ENCODE data around the gene PRR9.
"Not testable (repeated sequence)": the region's sequence is repeated elsewhere in the genome, so short reads cannot be mapped to it uniquely, and the experiment has no call there.

PRR9 gene

DNA sequence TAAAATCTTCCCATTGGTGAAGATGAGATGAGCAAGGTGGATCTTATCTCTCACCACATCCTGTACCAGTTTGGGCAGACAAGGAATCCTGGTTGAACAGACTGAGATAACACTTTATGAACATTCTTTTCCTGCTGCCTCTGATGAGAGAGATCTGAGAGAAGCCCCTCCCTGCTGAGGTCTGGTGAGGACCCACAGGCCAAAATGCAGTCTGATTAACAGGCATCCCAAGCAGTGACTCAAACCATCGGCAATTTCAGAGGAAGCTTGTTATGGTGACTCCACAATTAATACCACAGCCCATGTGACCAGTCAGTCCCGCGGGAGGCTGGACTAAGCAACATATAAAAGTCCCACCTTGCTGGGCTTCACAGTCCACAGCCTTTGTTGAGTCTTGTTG lies at the start of gene PRR9:
PRR9 (plus strand) TSS at position 373 of the 400 bp plus-strand sequence. CDS start 561 bp downstream, outside the sequence.
- no peak for DNase-seq (ENCODE audit: low read depth in 3 of 3, low spot score in 1 of 3)

DNA sequence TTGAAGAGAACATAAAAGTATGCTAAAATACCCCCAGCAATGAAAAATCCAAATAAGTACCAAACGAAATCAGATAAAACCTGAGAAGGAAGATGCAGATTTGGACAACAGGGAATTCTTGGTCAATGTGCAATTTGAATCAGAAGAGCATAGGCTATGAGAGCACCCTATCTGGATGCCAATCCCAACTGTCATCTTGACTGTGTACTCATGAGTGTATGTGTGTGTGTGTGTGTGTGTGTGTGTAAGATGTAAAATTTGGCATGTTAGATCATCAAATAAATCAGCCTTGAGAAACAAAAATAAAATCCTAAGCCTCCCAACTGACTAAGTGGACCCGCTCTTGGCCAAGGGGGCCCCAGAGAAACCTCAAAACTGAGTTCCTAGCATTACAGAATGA lies 48.7 kb upstream of the PRR9 start:
- no peak for DNase-seq (ENCODE audit: low read depth in 3 of 3, low spot score in 1 of 3)

- DNase-seq (ENCODE audit: low read depth in 3 of 3, low spot score in 1 of 3) = no peak
Observed at GRCh38 chr1:153174624-153175023, 42.8 kb upstream of the PRR9 start.

DNA sequence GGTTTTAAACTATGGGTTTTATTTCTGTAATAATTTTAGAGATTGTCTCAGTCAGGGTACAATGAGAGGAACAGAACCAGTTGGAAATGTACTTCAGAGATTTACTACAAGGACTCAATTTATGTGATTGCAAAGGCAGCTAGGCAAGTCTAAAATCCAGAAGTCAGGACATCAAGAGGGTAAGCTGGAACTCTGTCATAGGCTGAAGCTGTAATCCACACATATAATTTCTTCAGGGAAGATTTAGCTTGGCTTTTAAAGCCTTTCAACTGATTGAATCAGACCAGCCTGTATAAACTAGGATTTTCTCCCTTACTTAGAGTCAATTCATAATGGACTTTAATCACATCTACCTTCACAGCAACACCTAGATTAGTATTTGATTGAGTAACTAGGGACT lies 38.5 kb upstream of the PRR9 start:
- no peak for DNase-seq (ENCODE audit: low read depth in 3 of 3, low spot score in 1 of 3)

DNA sequence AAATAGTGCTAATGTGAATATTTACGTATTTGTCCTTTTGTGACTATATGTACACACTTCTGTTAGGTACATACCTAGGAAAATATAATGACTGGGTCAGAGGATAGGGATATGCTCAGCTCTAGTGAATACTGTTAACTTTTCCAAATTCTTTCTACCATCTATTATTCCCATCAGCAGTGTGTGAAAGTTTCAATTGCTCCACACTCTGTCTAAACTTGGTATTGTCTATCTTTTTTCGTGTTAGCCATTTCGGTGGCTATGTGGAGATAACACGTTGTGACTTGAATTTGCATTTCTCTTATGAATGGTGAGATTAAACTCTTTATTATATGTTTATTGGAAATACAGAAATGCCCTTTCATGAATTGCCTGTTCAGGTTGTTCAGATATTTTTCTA lies 36.8 kb upstream of the PRR9 start:
- no peak for DNase-seq (ENCODE audit: low read depth in 3 of 3, low spot score in 1 of 3)

DNA sequence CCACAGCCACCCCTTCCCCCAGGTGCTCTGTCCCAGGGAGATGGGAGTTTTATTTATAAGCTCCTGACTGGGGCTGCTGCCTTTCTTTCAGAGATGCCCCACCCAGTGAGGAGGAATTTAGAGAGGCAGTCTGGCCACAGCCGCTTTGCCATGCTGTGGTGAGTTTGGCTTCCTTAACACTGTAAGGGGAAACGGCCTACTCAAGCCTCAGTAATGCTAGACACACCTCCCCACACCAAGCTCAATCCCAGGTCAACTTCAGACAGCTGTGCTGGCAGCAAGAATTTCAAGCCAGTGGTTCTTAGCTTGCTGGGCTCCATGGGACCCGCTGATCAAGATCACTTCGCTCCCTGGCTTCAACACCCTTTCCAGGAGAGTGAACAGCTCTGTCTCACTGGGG lies 29.1 kb upstream of the PRR9 start:
- DNase-seq (ENCODE audit: low read depth in 3 of 3, low spot score in 1 of 3) = not testable (repeated sequence)

- DNase-seq (ENCODE audit: low read depth in 3 of 3, low spot score in 1 of 3) = no peak
Observed at GRCh38 chr1:153190373-153190772, 27.0 kb upstream of the PRR9 start.

GRCh38 chr1:153192697-153193096 lies 24.7 kb upstream of the PRR9 start:
- DNase-seq (ENCODE audit: low read depth in 3 of 3, low spot score in 1 of 3) = no peak

- no peak for DNase-seq (ENCODE audit: low read depth in 3 of 3, low spot score in 1 of 3)
Observed at GRCh38 chr1:153194331-153195050, 22.9 kb upstream of the PRR9 start.

GRCh38 chr1:153195216-153195615 lies 22.2 kb upstream of the PRR9 start:
- DNase-seq (ENCODE audit: low read depth in 3 of 3, low spot score in 1 of 3) = no peak

DNA sequence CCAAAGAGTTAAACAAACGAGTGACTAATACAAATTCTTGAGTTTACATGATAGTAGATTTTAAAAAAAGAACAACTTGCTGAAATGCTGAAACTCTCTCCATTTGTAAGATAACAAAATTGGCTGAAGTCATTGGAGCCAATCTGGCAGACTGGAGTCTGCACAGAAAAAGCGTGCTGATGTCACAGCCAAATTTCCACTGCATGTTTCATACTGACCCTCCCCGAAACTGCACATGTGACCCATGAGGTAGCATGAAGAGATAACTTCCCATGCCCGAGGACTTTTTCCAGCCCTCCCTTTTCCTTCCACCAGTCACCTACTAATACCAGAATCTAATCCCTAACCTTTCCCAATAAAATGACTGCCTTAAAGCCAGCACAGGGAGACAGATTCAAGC lies 15.4 kb upstream of the PRR9 start:
- DNase-seq (ENCODE audit: low read depth in 3 of 3, low spot score in 1 of 3) = no peak

GRCh38 chr1:153203130-153203529 lies 14.3 kb upstream of the PRR9 start, which contains the start of gene LELP1:
Gene LELP1, plus strand, starts transcription at chr1:153203430. Its CDS starts 1,278 bp downstream, at chr1:153204708.
- DNase-seq (ENCODE audit: low read depth in 3 of 3, low spot score in 1 of 3) = no peak

DNA sequence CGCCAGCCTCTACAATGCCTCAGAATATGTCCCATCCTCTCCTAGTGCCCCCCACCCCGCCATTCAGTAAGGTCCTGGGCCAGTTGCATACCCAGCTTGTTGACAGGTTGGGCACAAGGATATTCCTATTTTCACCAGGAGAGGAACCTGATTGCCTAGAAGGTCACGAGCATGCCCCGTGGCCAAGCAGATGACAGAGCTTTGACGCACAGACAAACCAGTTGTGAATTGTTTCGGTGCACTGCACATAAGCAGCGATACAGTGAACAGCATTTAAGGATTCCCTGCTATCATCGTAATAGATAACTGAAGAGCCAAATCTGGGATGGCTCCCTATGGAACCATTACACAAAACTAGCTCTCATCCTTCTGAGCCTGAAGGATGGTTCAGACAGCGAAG lies 10.8 kb upstream of the PRR9 start:
- DNase-seq (ENCODE audit: low read depth in 3 of 3, low spot score in 1 of 3) = no peak

DNA sequence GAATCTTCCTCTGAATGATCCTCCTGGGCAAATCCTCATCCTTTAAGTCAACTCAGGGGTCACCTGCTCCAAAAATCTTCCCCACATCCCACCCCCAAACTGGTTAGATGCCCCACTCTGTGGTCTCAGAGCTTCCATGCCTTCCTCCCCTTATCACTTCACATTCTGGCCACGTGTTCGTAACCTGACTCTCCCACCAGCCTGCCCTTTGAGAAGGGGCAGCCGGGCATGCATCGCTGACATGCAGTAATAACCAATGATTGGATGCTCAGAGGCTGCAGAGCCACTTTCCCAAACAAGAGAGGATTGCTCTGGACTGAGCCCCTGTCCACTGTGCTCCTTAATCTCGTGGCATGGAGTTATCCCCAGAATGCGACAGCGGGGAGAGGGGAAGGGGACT lies 7.2 kb upstream of the PRR9 start:
- no peak for DNase-seq (ENCODE audit: low read depth in 3 of 3, low spot score in 1 of 3)

DNA sequence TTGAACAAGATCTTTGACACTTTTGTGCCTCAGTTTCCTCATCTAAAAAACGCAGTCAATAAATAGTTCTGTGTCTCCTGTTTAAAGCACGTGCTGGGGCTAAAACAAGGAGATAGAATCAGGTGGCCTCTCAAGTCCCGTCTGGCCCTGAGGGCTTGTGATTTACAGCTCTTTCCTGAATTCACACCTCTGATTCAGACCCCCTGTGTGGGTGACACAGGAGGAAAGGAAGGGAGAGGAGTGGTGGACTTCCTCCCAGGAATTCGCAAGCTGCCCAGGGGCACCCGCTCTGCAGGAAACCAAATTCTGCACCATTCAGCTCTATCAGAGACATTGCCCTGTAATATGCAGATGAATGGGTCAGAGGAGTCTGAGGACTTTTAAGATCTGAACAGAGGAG lies 5.2 kb upstream of the PRR9 start:
- no peak for DNase-seq (ENCODE audit: low read depth in 3 of 3, low spot score in 1 of 3)

GRCh38 chr1:153213519-153213918 lies 3.9 kb upstream of the PRR9 start:
- DNase-seq (ENCODE audit: low read depth in 3 of 3, low spot score in 1 of 3) = no peak

DNA sequence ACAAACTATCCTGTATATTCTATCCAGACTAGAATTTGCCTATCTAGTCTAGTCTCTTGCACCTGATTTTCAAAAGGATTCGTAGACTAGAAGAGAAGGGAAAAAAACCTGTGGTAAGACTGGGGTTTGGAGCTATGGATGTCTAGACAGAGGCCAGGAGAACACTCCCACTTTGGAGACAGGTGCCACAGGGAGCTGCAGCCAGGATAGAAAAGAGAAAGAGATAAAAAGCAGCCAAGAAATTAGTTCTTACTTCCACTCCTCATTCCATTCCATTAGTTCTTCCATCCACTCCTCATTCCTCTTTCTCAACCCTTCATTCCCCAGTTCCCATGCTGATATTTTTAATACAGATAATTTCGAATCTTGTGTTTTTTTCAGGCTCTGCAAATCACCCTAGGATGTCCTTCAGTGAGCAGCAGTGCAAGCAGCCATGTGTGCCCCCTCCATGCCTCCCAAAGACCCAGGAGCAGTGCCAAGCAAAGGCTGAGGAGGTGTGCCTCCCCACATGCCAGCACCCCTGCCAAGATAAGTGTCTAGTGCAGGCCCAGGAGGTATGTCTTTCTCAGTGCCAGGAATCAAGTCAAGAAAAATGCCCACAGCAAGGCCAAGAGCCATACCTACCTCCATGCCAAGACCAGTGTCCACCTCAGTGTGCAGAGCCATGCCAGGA lies 496 bp downstream of the PRR9 start:
- no peak for DNase-seq (ENCODE audit: low read depth in 3 of 3, low spot score in 1 of 3)

- no peak for DNase-seq (ENCODE audit: low read depth in 3 of 3, low spot score in 1 of 3)
Observed at GRCh38 chr1:153220606-153221303, 3.4 kb downstream of the PRR9 start.

- peak in 1 of 3 donors; percentile 27 for DNase-seq (ENCODE audit: low read depth in 3 of 3, low spot score in 1 of 3)
Observed at GRCh38 chr1:153223040-153223891, 5.9 kb downstream of the PRR9 start.

GRCh38 chr1:153227810-153228209 lies 10.4 kb downstream of the PRR9 start:
- no peak for DNase-seq (ENCODE audit: low read depth in 3 of 3, low spot score in 1 of 3)

DNA sequence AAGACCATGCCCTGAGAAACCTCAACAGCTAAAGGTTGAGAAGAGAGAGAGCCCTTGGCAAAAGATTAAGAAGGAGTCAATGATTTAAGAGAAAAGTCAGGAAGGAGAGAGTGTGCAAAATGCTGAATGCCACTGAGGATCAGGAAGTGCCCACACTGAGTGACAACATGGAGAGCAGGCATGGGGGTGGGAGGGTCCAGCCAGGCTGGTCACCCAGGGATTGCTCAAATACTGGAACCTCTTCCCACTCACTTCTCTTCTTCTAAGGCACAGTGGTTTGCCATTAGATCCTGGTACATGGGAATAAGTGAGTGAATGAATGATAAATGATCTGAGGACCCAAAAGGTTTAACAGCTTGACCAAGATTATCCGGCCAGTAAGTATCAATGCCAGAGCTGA lies 11.1 kb downstream of the PRR9 start:
- DNase-seq (ENCODE audit: low read depth in 3 of 3, low spot score in 1 of 3) = no peak

Measured in stimulated activated CD4-positive, alpha-beta T cell treated with anti-CD3 and anti-CD28 coated beads, TNF-alpha, amount 100 ng/mL, for 1 hour (primary cell).